Activated naive CD8-positive, alpha-beta T cell treated with anti-CD3 and anti-CD28 coated beads, Interleukin-2, amount 10 ng/mL, durations not matched to agents 7 days and 5 days (primary cell): ENCODE results near the gene CACNA1D. TPM values are rescaled to one million over a fixed set of nuclear protein-coding genes. Genes with fewer than 3 reads are reported as not detected.

ENCODE experiments used
- ATAC-seq: fragments of 150-1000 bp; cut with Tn5 transposase; one replicate; pipeline ENCODE4 v1.10.0; 2021; ENCODE audit warnings: low read depth, moderate library complexity
- POLR2A ChIA-PET: fragments of 350-600 bp; sonication (Branson Sonifier 250); formaldehyde crosslinking; loops from one replicate; lab custom pipeline; 2021; ENCODE audit warnings: antibody characterized with exemption; lab: Charles Lee
- DNase-seq: peaks from one replicate; pipeline ENCODE4 v3.0.0; 2021
- H3K27ac Mint-ChIP-seq: one replicate; pipeline ENCODE4 v1.8.0; 2022; ENCODE audit warnings: mild to moderate bottlenecking, mixed read lengths
- H3K27me3 Mint-ChIP-seq: one replicate; pipeline ENCODE4 v1.8.0; 2022; ENCODE audit warnings: mild to moderate bottlenecking, moderate library complexity, mixed read lengths
- H3K36me3 Mint-ChIP-seq: one replicate; pipeline ENCODE4 v1.8.0; 2021; ENCODE audit warnings: mild to moderate bottlenecking, mixed read lengths
- H3K4me1 Mint-ChIP-seq: one replicate; pipeline ENCODE4 v1.8.0; 2021; ENCODE audit warnings: mixed read lengths
- H3K4me3 Mint-ChIP-seq: one replicate; pipeline ENCODE4 v1.8.0; 2022; ENCODE audit warnings: mild to moderate bottlenecking, moderate library complexity, mixed read lengths
- H3K9me3 Mint-ChIP-seq: one replicate; pipeline ENCODE4 v1.8.0; 2021; ENCODE audit warnings: mixed read lengths
- total RNA-seq, 2 experiments: library from RNA; stranded (reverse); gene quantifications; one replicate each; pipeline ENCODE4 v1.2.3, GENCODE V29; 2021

CACNA1D gene
- total RNA-seq, 2 experiments from 2014 or later, result not detected

DNA sequence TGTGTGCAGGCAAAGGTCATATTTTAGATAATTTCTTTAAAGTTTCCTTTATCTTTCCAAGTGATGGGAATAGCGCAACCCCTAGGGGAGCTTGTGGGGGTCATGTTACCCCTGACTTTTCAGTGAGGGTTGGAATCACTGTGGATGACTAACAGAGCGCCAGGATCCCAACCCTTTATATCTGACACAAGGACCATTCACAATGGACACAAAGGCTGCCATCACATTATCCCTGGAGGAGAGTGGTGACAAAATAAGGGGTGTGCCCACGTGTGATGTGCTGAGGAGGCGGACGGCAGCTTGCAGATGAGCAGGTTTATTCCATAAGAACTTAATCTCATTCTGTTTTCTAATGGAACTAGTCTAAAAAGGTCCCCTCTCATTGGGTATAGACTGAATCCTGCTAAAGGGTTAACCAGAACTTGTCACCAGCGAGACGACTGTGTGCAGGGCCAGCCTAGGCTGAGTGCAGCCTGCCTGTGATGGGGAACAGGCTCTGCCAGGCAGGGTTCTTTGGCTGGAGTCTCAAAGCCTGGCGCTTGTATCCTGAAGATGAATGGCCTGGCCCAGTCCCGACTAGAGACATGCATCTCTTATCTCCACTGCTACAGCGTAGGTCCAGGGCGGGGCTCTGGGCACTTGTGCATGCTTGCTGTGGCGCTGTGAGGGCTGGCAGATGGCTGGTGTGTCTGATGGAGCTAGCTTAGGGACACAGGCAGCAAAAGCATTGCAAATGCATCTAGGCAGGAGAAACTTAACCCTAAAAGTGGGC lies 301.6 kb downstream of the CACNA1D start:
- Mint-ChIP-seq H3K4me1 (no peaks in the 10 kb centered on the region), H3K36me3 (no peaks in the 10 kb centered on the region), H3K27me3 (peaks cover 11% of the 10 kb centered on the region), H3K9me3 (no peaks in the 10 kb centered on the region), H3K27ac (no peak overlapping the region), H3K4me3 (no peak overlapping the region)
- ATAC-seq (no peak), DNase-seq (no peak)
- POLR2A ChIA-PET, result no interaction called here

DNA sequence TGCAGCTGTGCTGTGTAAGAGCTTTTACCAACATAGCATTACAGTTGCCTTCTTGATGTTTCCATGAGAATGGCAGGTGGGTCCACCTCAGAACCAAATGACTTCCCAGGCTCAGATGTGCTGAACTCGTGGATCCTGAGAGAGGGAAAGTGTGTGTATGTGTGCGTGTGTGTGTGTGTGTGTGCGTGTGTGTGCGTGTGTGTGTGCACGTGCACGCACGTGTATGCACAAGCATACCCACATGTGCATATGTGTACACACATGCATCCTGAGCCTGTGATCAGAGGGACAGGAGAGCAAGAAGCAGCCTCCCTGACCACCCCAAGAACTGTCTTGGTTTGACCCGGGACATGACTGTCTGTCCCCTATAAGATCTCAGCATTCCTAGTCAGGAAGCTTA lies 303.7 kb downstream of the CACNA1D start:
- POLR2A ChIA-PET, result no interaction called here
- Mint-ChIP-seq H3K36me3 (no peaks in the 10 kb centered on the region), H3K9me3 (no peaks in the 10 kb centered on the region), H3K27ac (no peak overlapping the region), H3K4me3 (no peak overlapping the region), H3K4me1 (no peaks in the 10 kb centered on the region), H3K27me3 (peaks cover 11% of the 10 kb centered on the region)
- DNase-seq (no peak), ATAC-seq (no peak)

DNA sequence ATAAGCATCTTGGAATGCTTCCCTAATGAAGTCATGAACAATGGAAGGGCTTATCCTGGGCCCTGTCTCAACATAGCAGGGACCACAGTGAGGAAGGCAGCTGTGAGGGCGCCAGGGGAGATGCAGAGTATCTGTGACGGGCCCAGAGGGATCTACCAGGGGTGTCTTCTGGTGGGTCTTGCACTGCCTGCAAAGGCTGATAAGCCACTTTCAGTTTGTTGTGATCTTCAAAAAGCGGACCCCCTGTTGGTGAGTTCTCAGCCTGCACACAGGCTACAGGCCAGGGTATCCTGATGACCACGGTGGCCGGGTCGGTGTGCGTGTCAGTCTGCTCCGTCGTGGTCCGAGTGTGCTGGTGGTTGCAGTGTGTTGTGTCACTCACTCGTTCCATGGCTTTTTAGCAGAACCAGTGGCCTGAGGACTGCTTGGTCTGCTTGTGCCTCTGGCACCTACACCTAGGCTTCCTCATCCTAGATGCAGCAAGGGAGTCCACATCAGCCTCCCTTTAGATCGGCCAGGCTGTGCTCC lies 305.0 kb downstream of the CACNA1D start:
- Mint-ChIP-seq H3K4me1 (no peaks in the 10 kb centered on the region), H3K36me3 (no peaks in the 10 kb centered on the region), H3K4me3 (no peak overlapping the region), H3K27ac (no peak overlapping the region), H3K27me3 (peaks cover 11% of the 10 kb centered on the region), H3K9me3 (no peaks in the 10 kb centered on the region)
- DNase-seq (no peak), ATAC-seq (no peak)
- POLR2A ChIA-PET, result no interaction called here

DNA sequence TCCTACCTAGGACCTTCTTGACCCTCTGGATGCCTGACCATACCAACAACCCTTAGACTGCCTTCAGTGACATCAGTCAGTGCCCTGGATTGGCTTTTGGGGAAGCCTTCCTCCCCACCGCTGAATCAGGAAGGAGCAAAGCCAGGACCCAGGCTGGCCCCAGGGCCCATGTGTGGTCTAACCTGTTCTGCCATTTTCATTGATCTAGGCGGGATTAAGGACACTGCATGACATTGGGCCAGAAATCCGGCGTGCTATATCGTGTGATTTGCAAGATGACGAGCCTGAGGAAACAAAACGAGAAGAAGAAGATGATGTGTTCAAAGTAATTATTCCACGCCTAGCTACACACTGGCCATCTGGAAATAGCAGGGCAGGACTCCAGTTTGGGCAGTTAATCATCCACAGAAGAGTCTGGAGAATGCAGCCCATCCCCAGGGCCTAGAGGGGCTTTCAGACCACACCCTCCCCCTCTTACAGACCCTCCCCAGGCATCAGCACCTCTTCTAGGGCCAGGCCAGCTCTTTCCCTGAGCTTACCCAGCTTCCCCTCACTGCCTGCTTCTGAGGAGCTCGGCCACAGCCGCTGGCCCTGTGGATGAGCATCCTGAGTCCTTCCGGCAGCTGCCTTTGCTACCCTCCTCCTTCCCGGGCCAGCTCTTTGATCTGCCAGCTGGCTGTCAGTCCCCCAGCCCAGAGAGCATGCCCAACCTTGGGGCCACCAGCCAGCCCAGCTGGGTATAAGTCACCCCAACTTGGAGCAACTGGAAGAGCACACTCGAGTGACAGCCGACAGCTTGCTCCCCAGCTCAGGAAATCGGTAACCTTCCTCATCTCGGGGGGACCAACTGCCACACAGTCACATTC lies 305.9 kb downstream of the CACNA1D start:
- H3K36me3 Mint-ChIP-seq, result no peaks in the 10 kb centered on the region
- POLR2A ChIA-PET, result no interaction called here
- no peak for ATAC-seq
- H3K4me3 Mint-ChIP-seq, result no peak overlapping the region
- no peaks in the 10 kb centered on the region for H3K9me3 Mint-ChIP-seq
- peaks cover 9% of the 10 kb centered on the region for H3K27me3 Mint-ChIP-seq
- no peaks in the 10 kb centered on the region for H3K4me1 Mint-ChIP-seq
- no peak for DNase-seq
- no peak overlapping the region for H3K27ac Mint-ChIP-seq

DNA sequence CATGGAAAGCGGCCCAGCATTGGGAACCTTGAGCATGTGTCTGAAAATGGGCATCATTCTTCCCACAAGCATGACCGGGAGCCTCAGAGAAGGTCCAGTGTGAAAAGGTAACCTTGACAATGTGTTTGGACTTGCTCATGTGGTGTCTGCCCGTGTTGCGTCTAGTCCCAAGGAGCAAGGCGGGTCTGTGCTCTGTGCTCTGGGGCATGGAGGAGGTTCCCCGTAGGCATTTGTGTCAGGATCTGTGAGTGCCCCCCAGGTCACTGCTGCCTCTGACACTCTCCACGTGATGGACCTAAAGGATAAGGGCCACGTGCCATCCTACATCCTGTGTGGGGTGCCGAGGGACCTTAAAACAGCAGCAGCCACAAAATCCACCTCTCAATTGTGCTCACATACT lies 306.9 kb downstream of the CACNA1D start:
- POLR2A ChIA-PET, result no interaction called here
- no peaks in the 10 kb centered on the region for H3K36me3 Mint-ChIP-seq
- no peak overlapping the region for H3K4me3 Mint-ChIP-seq
- DNase-seq (no peak), ATAC-seq (no peak)
- no peak overlapping the region for H3K27ac Mint-ChIP-seq
- H3K4me1 Mint-ChIP-seq, result no peaks in the 10 kb centered on the region
- H3K27me3 Mint-ChIP-seq, result peaks cover 6% of the 10 kb centered on the region
- H3K9me3 Mint-ChIP-seq, result no peaks in the 10 kb centered on the region

DNA sequence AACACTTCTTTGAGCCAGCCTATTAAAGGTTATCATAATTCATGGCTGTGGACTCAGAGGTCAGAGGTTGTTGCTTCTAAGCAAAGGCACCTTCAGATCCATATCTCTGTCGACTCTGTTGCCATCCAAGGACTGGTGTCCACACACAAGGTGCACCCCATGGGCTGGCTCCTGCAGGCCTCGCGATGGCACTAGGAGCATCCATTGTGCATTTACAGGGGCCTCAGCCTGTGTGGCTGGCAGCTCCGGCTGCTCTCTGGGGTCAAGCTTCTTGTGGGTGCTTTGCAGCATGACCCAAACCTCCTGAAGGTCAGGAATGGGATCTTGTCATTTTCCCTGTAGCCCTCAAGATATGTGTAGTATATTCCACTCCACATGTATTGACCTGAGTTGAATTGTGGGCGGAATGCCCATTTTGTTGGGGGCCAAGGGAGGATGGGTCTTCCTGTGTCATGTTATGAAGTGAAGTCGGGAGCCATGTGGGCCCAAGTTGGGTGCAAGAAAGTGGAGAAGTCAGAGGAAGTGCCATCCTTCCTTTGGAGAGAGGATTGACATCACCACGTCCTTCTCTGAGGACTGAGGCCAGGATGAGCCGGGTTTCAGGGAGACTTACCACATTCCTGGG lies 308.0 kb downstream of the CACNA1D start:
- Mint-ChIP-seq H3K27me3 (peaks cover 1% of the 10 kb centered on the region), H3K4me3 (no peak overlapping the region), H3K36me3 (no peaks in the 10 kb centered on the region), H3K4me1 (no peaks in the 10 kb centered on the region), H3K9me3 (no peaks in the 10 kb centered on the region), H3K27ac (no peak overlapping the region)
- POLR2A ChIA-PET, result no interaction called here
- ATAC-seq (no peak), DNase-seq (no peak)

DNA sequence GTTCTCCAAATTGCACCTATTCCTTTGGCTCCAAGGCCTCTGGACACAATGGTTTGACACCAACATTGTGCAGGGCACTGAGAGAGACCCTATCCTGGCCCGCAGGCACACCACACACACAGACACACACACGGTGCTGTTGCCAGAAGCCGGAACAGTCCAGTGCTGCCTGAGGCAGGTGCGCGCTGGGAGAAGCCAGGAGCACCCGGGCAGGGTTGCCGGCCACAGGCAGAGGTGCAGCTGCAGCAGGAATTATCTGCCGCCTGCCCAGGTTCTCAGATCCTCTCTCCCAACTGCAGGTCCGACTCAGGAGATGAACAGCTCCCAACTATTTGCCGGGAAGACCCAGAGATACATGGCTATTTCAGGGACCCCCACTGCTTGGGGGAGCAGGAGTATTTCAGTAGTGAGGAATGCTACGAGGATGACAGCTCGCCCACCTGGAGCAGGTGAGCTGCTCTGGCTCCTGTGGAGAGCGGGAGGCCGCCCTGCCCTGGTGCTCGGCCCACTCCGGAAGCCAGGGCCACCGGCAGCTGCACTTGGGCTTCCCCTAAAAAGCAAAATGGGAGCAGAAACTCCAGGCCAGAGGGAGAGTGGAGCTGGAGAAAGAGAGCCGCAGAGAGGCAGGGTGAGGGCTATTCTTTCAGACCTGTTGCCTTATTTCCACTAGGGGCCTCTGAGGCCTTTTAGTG lies 308.9 kb downstream of the CACNA1D start:
- Mint-ChIP-seq H3K27me3 (no peaks in the 10 kb centered on the region), H3K36me3 (no peaks in the 10 kb centered on the region), H3K4me3 (no peak overlapping the region), H3K4me1 (no peaks in the 10 kb centered on the region), H3K9me3 (no peaks in the 10 kb centered on the region), H3K27ac (no peak overlapping the region)
- DNase-seq (no peak), ATAC-seq (no peak)
- POLR2A ChIA-PET, result no interaction called here

DNA sequence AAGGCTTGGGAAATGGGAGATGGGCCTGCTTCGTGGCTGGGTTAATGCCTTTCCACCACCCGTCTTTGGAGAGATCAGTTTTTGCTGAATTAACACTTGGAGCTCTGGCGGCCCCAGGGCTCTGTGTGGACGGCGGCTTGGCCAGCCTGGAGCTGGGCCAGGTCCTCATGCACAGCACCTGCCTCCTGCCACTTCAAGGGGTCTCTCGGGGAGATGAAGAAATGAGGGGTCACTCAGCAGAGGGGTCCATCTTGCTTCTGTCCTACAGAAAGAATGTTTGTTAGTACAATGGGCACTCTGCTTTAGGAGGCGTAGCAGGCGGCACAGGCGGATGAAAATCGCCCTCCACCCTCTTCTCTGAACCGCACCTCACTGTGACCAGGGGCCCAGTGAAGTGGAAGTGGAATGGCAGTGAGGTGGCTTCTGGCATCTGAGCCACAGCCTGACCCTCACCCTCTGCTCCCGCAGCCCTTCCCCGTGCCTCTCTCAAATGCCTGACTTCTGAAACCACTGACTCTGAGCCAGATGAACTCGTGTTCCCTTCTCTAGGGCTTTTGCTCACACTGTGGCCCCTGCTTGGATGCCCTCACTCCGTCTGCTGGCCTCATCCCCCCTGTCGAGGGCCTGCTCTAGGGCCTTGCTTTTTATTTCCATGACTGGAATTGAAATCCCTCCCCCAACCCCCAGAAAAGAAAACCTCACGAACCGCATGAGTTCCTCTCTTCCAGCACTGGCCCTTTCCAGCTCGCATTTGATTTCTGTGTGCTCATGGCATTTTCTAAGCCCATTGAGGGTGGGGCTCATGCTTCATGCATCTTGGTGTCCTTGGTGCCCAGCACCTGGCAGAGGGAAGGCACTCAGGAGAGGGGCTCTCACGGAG lies 309.6 kb downstream of the CACNA1D start:
- ATAC-seq, result no peak
- POLR2A ChIA-PET, result no interaction called here
- H3K36me3 Mint-ChIP-seq, result no peaks in the 10 kb centered on the region
- no peaks in the 10 kb centered on the region for H3K4me1 Mint-ChIP-seq
- no peaks in the 10 kb centered on the region for H3K9me3 Mint-ChIP-seq
- no peak overlapping the region for H3K27ac Mint-ChIP-seq
- no peak for DNase-seq
- H3K27me3 Mint-ChIP-seq, result no peaks in the 10 kb centered on the region
- H3K4me3 Mint-ChIP-seq, result no peak overlapping the region

DNA sequence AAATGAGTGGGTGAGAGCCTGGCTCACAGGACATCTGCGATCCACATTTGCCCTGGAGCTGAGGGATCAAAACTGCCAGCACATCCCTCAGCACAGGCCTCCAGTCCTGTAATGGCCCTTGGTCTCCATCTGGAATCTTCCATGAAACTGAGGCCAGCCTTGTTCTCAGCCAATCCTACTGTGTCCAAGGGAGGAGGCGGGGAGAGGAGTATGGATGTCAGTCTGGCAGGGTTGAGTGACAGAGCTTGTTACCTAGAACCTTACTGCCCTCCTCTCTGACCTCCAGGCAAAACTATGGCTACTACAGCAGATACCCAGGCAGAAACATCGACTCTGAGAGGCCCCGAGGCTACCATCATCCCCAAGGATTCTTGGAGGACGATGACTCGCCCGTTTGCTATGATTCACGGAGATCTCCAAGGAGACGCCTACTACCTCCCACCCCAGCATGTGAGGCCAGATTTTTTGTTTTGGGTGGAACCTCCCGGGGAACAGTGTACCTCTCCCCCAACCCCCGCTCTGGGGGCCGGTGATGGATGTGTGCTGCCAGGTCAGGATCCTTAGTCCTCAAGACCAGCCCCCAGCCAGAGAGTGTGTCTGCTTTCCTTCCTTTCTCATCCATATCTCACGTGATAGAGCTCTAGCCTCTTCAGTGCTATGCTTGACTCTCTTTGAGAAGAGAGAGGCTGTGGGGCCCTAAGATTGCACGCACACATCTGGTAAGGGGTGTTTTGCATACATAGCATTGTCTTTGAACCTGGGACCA lies 310.5 kb downstream of the CACNA1D start:
- no peak overlapping the region for H3K27ac Mint-ChIP-seq
- POLR2A ChIA-PET, result no interaction called here
- H3K36me3 Mint-ChIP-seq, result no peaks in the 10 kb centered on the region
- no peaks in the 10 kb centered on the region for H3K9me3 Mint-ChIP-seq
- no peaks in the 10 kb centered on the region for H3K4me1 Mint-ChIP-seq
- no peak overlapping the region for H3K4me3 Mint-ChIP-seq
- ATAC-seq, result no peak
- H3K27me3 Mint-ChIP-seq, result no peaks in the 10 kb centered on the region
- no peak for DNase-seq

DNA sequence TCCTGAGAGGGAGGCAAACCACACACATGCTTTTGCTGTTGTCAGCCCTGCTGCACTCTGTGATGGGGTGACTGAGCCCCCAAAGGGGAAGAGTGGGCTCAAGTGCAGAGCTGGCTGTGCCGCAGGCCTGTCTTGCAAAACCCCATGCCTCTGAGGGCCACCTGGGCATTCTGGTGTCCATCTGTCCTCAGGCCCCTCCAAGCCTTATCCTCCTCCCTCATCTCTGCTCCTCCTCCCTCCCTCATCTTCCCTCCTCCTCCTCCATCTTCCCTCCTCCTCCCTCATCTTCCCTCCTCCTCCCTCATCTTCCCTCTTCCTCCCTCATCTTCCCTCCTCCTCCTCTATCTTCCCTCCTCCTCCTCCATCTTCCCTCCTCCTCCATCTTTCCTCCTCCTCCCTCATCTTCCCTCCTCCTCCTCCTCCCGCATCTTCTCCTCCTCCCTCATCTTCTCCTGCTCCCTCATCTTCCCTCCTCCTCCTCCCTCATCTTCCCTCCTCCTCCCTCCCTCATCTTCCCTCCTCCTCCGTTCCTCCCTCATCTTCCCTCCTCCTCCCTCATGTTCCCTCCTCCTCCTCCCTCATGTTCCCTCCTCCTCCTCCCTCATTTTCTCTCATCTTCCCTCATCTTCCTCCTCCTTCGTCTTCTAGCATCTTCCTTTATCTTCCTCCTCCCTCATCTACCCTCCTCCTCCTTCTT lies 311.2 kb downstream of the CACNA1D start:
- Mint-ChIP-seq H3K9me3 (no peaks in the 10 kb centered on the region), H3K4me3 (no peak overlapping the region), H3K36me3 (no peaks in the 10 kb centered on the region), H3K4me1 (no peaks in the 10 kb centered on the region), H3K27me3 (no peaks in the 10 kb centered on the region), H3K27ac (no peak overlapping the region)
- ATAC-seq (no peak), DNase-seq (no peak)
- POLR2A ChIA-PET, result no interaction called here

DNA sequence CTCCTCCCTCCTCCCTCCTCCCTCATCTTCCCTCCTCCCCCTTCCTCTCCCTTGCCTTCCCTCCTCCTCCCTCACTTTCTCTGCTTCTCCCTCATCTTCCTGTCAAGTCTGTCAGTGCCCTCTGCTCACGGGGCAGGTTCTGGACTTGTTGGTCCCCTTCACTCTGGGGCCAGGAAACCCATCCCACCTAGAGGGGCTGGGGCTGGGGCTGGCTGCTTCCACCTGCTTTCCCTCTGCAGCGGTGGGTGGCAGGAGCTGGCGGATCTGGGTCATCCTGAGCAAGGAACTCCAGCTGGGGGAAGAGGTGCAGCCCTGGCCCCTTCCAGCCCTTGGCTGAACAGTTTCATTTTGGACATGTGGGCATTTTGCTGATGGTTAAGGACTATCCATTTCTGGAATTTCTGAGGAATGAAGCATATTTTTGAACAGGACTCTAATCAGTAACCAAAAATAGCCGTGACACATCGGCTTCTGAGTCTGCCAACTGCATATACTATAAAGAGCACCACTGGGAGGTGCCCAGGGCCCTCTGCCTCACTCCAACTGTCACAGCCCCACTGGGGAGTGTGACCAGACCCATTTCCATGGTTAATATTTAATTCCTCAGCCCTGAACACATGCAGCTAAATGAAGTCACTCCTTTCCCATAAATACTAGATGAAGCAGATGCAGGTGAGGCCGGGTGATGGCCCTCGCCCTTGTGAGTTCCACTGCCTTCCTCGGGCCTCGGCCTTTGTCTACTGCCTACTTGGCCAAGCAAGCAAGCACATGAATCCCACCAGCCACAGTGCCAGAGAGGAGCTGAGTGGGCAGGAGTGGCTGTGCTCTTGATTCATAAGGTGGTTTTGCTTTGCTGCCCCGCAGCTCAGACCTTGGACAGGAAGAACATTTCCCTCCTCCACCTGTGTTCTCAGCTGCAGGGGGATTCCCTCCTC lies 312.0 kb downstream of the CACNA1D start:
- Mint-ChIP-seq H3K36me3 (no peaks in the 10 kb centered on the region), H3K27ac (no peak overlapping the region), H3K9me3 (no peaks in the 10 kb centered on the region), H3K4me3 (no peak overlapping the region), H3K4me1 (no peaks in the 10 kb centered on the region), H3K27me3 (no peaks in the 10 kb centered on the region)
- DNase-seq, result no peak
- POLR2A ChIA-PET, result no interaction called here
- no peak for ATAC-seq
